Panc1 (cell line): Measurements from ENCODE around the gene ZNF384.

ENCODE experiments used
- POLR2AphosphoS5 ChIP-seq: IDR thresholded peaks from 2 replicates; pipeline ENCODE4 v1.6.1; 2012; ENCODE audit warnings: mild to moderate bottlenecking, low read depth, low read length, moderate library complexity
- SIN3A ChIP-seq: IDR thresholded peaks from 2 replicates; pipeline ENCODE4 v1.6.1; 2012; ENCODE audit warnings: low read depth, mild to moderate bottlenecking, low read length, moderate library complexity, borderline replicate concordance; ENCODE audit not compliant: insufficient read depth
- TF ChIP-seq, protein P1 (sequence below): fragments of 450-650 bp; IDR thresholded peaks from 2 replicates; pipeline ENCODE4 v1.5.1; 2017; ENCODE audit warnings: mild to moderate bottlenecking

- TF ChIP-seq, protein P1, sequence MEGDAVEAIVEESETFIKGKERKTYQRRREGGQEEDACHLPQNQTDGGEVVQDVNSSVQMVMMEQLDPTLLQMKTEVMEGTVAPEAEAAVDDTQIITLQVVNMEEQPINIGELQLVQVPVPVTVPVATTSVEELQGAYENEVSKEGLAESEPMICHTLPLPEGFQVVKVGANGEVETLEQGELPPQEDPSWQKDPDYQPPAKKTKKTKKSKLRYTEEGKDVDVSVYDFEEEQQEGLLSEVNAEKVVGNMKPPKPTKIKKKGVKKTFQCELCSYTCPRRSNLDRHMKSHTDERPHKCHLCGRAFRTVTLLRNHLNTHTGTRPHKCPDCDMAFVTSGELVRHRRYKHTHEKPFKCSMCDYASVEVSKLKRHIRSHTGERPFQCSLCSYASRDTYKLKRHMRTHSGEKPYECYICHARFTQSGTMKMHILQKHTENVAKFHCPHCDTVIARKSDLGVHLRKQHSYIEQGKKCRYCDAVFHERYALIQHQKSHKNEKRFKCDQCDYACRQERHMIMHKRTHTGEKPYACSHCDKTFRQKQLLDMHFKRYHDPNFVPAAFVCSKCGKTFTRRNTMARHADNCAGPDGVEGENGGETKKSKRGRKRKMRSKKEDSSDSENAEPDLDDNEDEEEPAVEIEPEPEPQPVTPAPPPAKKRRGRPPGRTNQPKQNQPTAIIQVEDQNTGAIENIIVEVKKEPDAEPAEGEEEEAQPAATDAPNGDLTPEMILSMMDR, result no peak
- TF ChIP-seq POLR2AphosphoS5 (no peak), SIN3A (no peak)
These were observed 5.5 kb upstream of the ZNF384 start for GRCh38 chr12:6694701-6695100.
